AG09319 (cell line): Measurements from ENCODE around the gene F7.

Source experiments
- DNase-seq: peaks from one replicate; pipeline ENCODE4 v3.0.0-alpha.2; 2010; ENCODE audit warnings: low read depth; ENCODE audit errors: extremely low read depth
- TF ChIP-seq, protein P1 (sequence below): IDR thresholded peaks from 2 replicates; pipeline ENCODE4 v1.5.1; 2011; ENCODE audit warnings: low read depth, mild to moderate bottlenecking, inconsistent platforms, low read length, moderate library complexity

The F7 gene

DNA sequence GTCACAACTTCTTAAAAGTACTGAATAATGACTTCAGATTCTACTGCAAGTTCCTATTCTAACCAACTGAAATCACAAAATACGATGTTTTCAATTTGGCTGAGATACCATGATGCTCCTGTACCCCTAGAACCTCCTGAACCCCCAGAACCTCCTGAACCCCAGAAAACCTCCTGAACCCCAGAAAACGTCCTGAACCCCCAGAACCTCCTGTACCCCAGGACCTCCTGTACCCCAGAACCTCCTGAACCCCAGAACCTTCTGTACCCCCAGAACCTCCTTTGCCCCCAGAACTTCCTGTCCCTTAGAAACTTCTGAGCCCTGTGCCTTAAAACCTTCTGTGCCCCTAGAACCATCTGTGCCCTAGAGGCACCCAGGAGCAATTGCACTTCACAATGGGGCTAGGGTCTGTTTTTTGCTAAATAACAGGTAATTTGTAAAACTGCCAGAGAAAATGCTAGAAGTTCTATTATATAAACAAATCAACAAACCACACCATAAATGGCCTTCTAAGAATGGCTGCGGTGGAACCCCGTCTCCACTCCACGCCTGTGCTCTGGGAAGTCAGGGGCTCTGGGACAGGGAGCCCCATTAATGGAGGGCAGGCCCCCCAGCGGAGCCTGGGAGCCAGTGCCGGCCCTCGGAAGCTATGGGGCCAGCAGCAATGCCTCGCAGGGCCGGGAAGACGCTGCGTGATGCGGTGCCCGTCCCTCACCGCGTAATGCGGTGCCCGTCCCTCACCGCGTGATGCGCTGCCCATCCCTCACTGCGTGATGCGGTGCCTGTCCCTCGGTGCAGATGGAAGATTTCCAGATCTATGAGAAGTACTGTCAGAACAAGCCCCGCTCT lies 21.3 kb upstream of the F7 start:
- no peak for DNase-seq
- TF ChIP-seq, protein P1, sequence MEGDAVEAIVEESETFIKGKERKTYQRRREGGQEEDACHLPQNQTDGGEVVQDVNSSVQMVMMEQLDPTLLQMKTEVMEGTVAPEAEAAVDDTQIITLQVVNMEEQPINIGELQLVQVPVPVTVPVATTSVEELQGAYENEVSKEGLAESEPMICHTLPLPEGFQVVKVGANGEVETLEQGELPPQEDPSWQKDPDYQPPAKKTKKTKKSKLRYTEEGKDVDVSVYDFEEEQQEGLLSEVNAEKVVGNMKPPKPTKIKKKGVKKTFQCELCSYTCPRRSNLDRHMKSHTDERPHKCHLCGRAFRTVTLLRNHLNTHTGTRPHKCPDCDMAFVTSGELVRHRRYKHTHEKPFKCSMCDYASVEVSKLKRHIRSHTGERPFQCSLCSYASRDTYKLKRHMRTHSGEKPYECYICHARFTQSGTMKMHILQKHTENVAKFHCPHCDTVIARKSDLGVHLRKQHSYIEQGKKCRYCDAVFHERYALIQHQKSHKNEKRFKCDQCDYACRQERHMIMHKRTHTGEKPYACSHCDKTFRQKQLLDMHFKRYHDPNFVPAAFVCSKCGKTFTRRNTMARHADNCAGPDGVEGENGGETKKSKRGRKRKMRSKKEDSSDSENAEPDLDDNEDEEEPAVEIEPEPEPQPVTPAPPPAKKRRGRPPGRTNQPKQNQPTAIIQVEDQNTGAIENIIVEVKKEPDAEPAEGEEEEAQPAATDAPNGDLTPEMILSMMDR = no peak

DNA sequence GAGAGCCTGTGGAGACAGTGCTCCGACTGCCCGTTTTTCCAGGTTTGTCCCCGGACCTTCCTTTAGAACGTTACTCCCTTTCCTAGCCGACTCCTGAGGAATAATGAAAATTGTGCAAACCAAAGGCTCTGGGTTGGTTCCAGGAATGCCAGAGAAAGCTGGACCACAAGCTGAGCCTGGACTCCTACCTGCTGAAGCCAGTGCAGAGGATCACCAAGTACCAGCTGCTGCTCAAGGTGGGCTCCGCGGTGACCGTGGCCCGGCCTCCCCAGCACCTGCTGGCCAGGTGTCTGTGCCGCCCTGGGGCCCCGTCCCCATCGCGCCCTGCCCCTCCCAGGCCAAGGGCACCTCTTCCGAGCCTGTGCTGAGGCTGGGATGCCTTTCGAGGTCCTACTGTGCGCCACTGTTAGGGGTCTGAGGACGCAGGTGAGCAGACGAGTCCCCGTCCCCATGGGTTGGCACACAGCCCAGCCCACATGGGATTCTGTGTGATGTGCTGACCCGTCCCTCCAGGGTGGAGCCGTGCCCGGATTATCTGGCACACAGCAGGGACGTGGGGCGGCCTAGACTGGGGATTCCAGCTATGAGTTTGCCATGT lies 20.5 kb upstream of the F7 start:
- no peak for DNase-seq
- TF ChIP-seq, protein P1 = no peak

DNA sequence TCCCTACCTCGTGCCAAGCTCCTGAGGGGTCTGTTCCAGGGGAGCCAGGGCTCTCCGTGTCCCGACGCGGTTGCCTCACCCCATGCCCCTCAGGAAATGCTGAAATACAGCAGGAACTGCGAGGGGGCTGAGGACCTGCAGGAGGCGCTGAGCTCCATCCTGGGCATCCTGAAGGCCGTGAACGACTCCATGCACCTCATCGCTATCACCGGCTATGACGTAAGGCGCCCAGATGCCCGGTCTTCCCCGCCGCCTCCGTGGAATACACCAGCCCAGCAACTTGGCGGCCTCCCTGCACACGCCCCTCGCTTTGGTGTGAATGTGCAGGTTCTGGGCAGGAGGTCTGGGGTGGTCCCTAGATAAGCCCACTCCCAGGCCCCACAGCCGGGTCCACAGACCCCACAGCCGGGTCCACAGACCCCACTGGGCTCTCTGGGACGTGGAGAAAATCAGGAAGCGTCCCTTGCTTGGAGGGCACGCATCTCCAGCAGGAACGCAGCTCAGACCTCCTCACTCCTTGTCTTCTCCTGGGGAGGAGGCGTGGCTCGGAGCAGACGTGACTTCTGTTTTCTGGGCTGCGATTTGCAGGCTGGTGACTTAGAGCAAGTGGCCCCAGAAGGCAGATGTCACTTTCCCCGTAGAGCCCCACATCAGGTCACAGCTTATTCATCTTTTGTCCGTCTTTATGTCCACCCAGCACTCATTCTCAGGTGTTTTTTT lies 19.4 kb upstream of the F7 start:
- DNase-seq = no peak
- TF ChIP-seq, protein P1 = no peak; the same call in 1 of the 2 replicates

DNA sequence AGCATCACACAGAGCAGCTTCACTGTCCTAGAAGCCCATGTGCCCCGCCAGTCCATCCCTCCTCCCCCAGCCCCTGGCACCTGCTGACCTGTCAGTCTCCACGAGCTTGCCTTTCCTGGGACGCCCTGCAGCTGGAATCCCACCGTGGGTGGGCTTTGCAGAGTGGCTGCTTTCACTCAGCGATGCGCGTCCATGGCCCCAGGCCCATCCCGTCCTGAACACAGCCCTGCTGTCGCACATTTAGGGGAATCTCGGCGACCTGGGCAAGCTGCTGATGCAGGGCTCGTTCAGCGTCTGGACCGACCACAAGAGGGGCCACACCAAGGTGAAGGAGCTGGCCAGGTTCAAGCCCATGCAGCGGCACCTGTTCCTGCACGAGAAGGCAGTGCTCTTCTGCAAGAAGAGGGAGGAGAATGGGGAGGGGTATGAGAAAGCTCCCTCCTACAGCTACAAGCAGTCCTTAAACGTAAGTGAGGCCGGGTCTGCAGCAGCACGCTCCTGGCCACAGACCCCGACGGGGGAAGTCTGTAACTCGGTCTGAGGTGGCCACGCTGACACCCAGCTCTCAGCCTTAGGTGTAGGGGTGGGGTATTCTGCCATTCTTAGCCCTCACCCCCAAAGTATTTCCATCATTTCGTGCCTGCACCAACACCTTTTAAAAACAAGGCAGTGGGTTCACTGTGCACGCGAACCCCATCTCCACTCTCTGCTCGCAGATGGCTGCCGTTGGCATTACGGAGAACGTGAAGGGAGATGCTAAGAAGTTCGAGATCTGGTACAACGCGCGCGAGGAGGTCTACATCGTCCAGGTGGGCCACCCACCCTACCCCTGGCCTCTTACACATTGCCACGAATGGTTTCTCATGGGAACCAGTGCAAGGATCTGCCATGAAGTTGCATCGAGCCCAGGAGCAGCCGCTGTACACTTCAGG lies 18.3 kb upstream of the F7 start:
- TF ChIP-seq, protein P1 = no peak
- no peak for DNase-seq

DNA sequence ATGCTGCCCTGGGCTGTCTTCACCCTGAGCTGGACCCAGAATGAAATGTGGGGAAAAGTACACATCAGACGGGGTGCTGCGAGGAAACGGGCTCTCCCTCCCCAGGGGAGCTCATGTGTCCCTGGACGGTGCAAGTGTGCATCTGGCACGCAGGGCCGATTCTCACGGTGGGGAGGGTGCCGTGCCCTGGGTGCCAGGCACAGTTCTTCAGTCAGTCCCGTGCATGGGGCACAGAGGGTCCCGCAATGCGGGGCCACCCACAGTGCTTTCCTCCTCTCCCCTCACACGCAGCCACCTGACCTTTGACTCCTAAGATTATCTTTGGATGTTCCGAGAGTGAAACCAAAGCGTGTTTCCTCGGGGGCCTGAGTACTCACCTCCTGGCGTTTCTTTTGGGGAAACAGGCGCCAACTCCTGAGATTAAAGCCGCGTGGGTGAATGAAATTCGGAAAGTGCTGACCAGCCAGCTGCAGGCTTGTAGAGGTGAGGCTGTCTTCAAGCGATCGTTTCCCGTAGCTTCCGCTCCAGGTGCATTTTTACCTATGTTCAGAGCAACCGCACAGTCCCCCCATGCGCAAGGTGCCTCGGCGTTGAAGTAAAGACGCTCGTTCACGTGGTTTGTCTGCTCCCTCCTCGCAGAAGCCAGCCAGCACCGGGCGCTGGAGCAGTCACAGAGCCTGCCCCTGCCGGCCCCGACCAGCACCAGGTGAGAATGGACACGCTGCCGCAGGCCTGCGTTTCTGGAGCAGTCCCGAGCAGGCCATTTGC lies 17.5 kb upstream of the F7 start:
- no peak for DNase-seq
- TF ChIP-seq, protein P1 = no peak

DNA sequence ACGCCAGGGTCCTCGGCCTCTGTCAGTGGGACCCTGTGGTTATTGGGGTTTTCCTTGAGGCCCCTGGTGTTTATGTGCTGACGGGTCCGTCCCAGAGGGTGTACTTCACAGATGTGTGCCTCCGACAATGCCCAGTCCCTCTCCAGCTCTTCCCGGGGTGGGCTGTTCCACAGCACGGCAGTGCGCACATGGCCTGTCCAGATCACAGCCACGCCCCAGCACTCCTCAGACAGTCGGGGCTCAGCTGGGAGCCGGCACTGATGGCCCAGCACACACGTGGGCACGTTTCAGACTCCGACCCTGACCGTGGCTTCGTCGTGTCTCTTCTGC lies 16.9 kb upstream of the F7 start:
- TF ChIP-seq, protein P1 = no peak
- no peak for DNase-seq
